Endodermal cell (in vitro differentiated cells): ENCODE measurements around the gene IL31RA. TPM values are rescaled to one million over a fixed set of nuclear protein-coding genes. Genes with fewer than 3 reads are reported as not detected.

Experiments used
- DNase-seq: peaks from one replicate; pipeline ENCODE4 v3.0.0-alpha.2; 2017
- H3K27ac ChIP-seq: 2 replicates; pipeline ENCODE4 v1.5.1; 2013; ENCODE audit warnings: mild to moderate bottlenecking, low read depth, low read length, moderate library complexity
- H3K27me3 ChIP-seq: 2 replicates; pipeline ENCODE4 v1.6.1; 2013; ENCODE audit warnings: mild to moderate bottlenecking, low read length, moderate library complexity; ENCODE audit not compliant: insufficient read depth, control insufficient read depth, poor library complexity, severe bottlenecking
- H3K36me3 ChIP-seq: 2 replicates; pipeline ENCODE4 v1.7.0; 2013; ENCODE audit warnings: mild to moderate bottlenecking, low read length, moderate library complexity; ENCODE audit not compliant: control insufficient read depth, insufficient read depth
- H3K4me1 ChIP-seq: one replicate; pipeline ENCODE4 v1.7.0; 2013; ENCODE audit warnings: low read length; ENCODE audit not compliant: control insufficient read depth, insufficient read depth
- H3K4me3 ChIP-seq: 2 replicates; pipeline ENCODE4 v1.5.1; 2013; ENCODE audit warnings: mild to moderate bottlenecking, low read length, moderate library complexity
- H3K9ac ChIP-seq: 2 replicates; pipeline ENCODE4 v1.6.1; 2013; ENCODE audit warnings: mild to moderate bottlenecking, low read length, moderate library complexity; ENCODE audit not compliant: poor library complexity, severe bottlenecking; ENCODE audit errors: extremely low read depth
- H3K9me3 ChIP-seq: 2 replicates; pipeline ENCODE4 v1.6.1; 2013; ENCODE audit warnings: mild to moderate bottlenecking, low read length, moderate library complexity; ENCODE audit not compliant: control insufficient read depth
- H3K27ac Mint-ChIP-seq: 2 replicates; pipeline ENCODE4 v1.8.0; 2020; ENCODE audit warnings: mixed read lengths
- H3K27me3 Mint-ChIP-seq: 2 replicates; pipeline ENCODE4 v1.8.0; 2021; ENCODE audit warnings: mild to moderate bottlenecking, mixed read lengths; ENCODE audit not compliant: insufficient read depth
- H3K36me3 Mint-ChIP-seq: 2 replicates; pipeline ENCODE4 v1.8.0; 2020; ENCODE audit warnings: low read depth, mixed read lengths
- H3K4me1 Mint-ChIP-seq: 2 replicates; pipeline ENCODE4 v1.8.0; 2020; ENCODE audit warnings: mixed read lengths
- H3K4me3 Mint-ChIP-seq: 2 replicates; pipeline ENCODE4 v1.8.0; 2020; ENCODE audit warnings: mild to moderate bottlenecking, moderate library complexity, mixed read lengths
- H3K9me3 Mint-ChIP-seq: 2 replicates; pipeline ENCODE4 v1.8.0; 2020; ENCODE audit warnings: mild to moderate bottlenecking, mixed read lengths
- CTCF ChIP-seq: fragments of 200-600 bp; sonication (generic); conservative IDR thresholded peaks from 2 replicates; pipeline ENCODE4 v1.5.0; 2021; ENCODE audit warnings: antibody characterized with exemption, mild to moderate bottlenecking
- WGBS, 2 experiments: methylation state at CpG; one replicate each; pipeline versions ENCODE4 v1.1.5 to v1.1.7; 2013; ENCODE audit warnings: missing lambda C conversion rate in 2 of 2, mixed read lengths in 1 of 2; ENCODE audit not compliant: insufficient coverage in 1 of 2, insufficient read length in 1 of 2; 5-methylcytosine and 5-hydroxymethylcytosine counted together
- total RNA-seq, 2 donors: library from RNA; stranded (reverse); fragmentation: NEBNext Ultra II Directional in 1 of 2; extraction: Animal tissue kit (Norgen Biotek cat#: 25700) in 1 of 2; gene quantifications; 2 replicates in 1 of 2; 3 replicates in 1 of 2; pipeline ENCODE4 v1.2.1, GENCODE V29; 2021

Gene IL31RA
- total RNA-seq, 2 donors from 2014 or later: not detected

- H3K4me3 Mint-ChIP-seq: no peak overlapping the region
- H3K9ac ChIP-seq: no peak overlapping the region
Observed at GRCh38 chr5:55897206-55897894, 46.2 kb downstream of the IL31RA start.

GRCh38 chr5:55897905-55898304 lies 46.7 kb downstream of the IL31RA start:
- Histone ChIP-seq H3K27me3 (no peaks in the 10 kb centered on the region), H3K9me3 (no peaks in the 10 kb centered on the region), H3K4me3 (no peak overlapping the region), H3K4me1 (no peaks in the 10 kb centered on the region), H3K36me3 (no peaks in the 10 kb centered on the region), H3K27ac (no peak overlapping the region), H3K9ac (no peak overlapping the region)
- H3K36me3 Mint-ChIP-seq: no peaks in the 10 kb centered on the region
- DNase-seq: no peak
- no peak overlapping the region for H3K27ac Mint-ChIP-seq
- no peak overlapping the region for H3K4me3 Mint-ChIP-seq
- H3K27me3 Mint-ChIP-seq: peaks cover 2% of the 10 kb centered on the region
- 87 to 95% methylated on average over 10 to 14 of the region's 14 CpGs for WGBS, 2 experiments
- TF ChIP-seq CTCF: no peak
- H3K4me1 Mint-ChIP-seq: no peaks in the 10 kb centered on the region
- H3K9me3 Mint-ChIP-seq: no peaks in the 10 kb centered on the region

More at GRCh38 chr5:55897206-55897894, 46.2 kb downstream of the IL31RA start:
- H3K4me3 ChIP-seq: no peak overlapping the region
- H3K27me3 Mint-ChIP-seq: peaks cover 2% of the 10 kb centered on the region
- H3K27me3 ChIP-seq: no peaks in the 10 kb centered on the region
- WGBS, 2 experiments: 89 to 98% methylated on average over 4 to 8 of the region's 8 CpGs
- H3K36me3 ChIP-seq: no peaks in the 10 kb centered on the region
- no peaks in the 10 kb centered on the region for H3K9me3 ChIP-seq
- no peaks in the 10 kb centered on the region for H3K4me1 Mint-ChIP-seq
- no peak for DNase-seq
- no peaks in the 10 kb centered on the region for H3K4me1 ChIP-seq
- TF ChIP-seq CTCF: no peak
- no peak overlapping the region for H3K27ac ChIP-seq
- H3K27ac Mint-ChIP-seq: no peak overlapping the region
- H3K9me3 Mint-ChIP-seq: no peaks in the 10 kb centered on the region
- H3K36me3 Mint-ChIP-seq: no peaks in the 10 kb centered on the region

- H3K9me3 Mint-ChIP-seq: no peaks in the 10 kb centered on the region
- Histone ChIP-seq H3K4me3 (no peak overlapping the region), H3K4me1 (no peaks in the 10 kb centered on the region), H3K9me3 (no peaks in the 10 kb centered on the region), H3K27me3 (no peaks in the 10 kb centered on the region), H3K9ac (no peak overlapping the region), H3K36me3 (no peaks in the 10 kb centered on the region), H3K27ac (no peak overlapping the region)
- no peaks in the 10 kb centered on the region for H3K4me1 Mint-ChIP-seq
- H3K27me3 Mint-ChIP-seq: peaks cover 2% of the 10 kb centered on the region
- TF ChIP-seq CTCF: no peak
- WGBS, 2 experiments: 88 to 94% methylated on average over 5 to 6 of the region's 6 CpGs
- no peak overlapping the region for H3K4me3 Mint-ChIP-seq
- no peaks in the 10 kb centered on the region for H3K36me3 Mint-ChIP-seq
- DNase-seq: no peak
- no peak overlapping the region for H3K27ac Mint-ChIP-seq
Observed at GRCh38 chr5:55899344-55899743, 48.2 kb downstream of the IL31RA start.
